ENCODE results near the gene GSTO2. TPM values are rescaled to one million over a fixed set of nuclear protein-coding genes. Genes with fewer than 3 reads are reported as not detected.

The GSTO2 gene
- total and polyA plus RNA-seq, 10 donors = 0.32 to 1.4 (median 0.91) TPM

GRCh38 chr10:104337985-104338735 is 69.2 kb downstream of the GSTO2 start, which contains the start of gene ITPRIP:
Gene ITPRIP, minus strand, starts transcription at chr10:104338465. Its CDS starts 22,414 bp downstream, at chr10:104316051.
- 0 to 1% (median 0%) methylated on average over 34 to 70 of the region's 70 CpGs for WGBS, 5 donors
- Histone ChIP-seq H3K36me3 (peaks cover 0 to 19% (median 0%) of the 10 kb centered on the region in 6 donors), H3K27ac (peak within 1 kb of the TSS; percentile 97 to 100 (median 98)), H3K4me3 (peak within 1 kb of the TSS; percentile 76 to 97 (median 94)), H3K9me3 (no peaks in the 10 kb centered on the region), H3K4me1 (peaks cover 28 to 71% (median 56%) of the 10 kb centered on the region in 6 donors), H3K27me3 (replicated peaks in 1 of 7) (no peaks in the 10 kb centered on the region)
- TF ChIP-seq POLR2A (IDR thresholded peaks at IDR 0.05) = peak in 2 of 3 donors; percentile 71 to 94
- TF ChIP-seq POLR2AphosphoS5 (IDR thresholded peaks at IDR 0.05) = peak; percentile 95 to 96 (median 95)
- peak in 2 of 11 experiments; percentile 20 to 22 for TF ChIP-seq CTCF (IDR thresholded peaks at IDR 0.05 in 8 of 11, conservative IDR thresholded peaks at IDR 0.05 in 3 of 11)
- intact Hi-C loops (cut with DNase I; ENCODE audit: low total_unique reads) = no loop called here
- peak; percentile 93 for DNase-seq

GRCh38 chr10:104339469-104340110 is 70.6 kb downstream of the GSTO2 start:
- H3K27me3 ChIP-seq (replicated peaks in 1 of 7) = no peaks in the 10 kb centered on the region
- H3K9me3 ChIP-seq = no peaks in the 10 kb centered on the region
- no peak for DNase-seq
- H3K4me1 ChIP-seq = peaks cover 21 to 58% (median 42%) of the 10 kb centered on the region in 6 donors
- H3K4me3 ChIP-seq = peak overlapping the region; percentile 76 to 97 (median 94)
- H3K27ac ChIP-seq = peak overlapping the region; percentile 97 to 100 (median 98)
- intact Hi-C loops (cut with DNase I; ENCODE audit: low total_unique reads) = no loop called here
- 22 to 33% (median 27%) methylated on average over 11 of the region's 11 CpGs for WGBS, 5 donors
- H3K36me3 ChIP-seq = peaks cover 0 to 4% (median 0%) of the 10 kb centered on the region in 6 donors
- TF ChIP-seq CTCF (IDR thresholded peaks at IDR 0.05 in 8 of 11, conservative IDR thresholded peaks at IDR 0.05 in 3 of 11) = no peak
- TF ChIP-seq POLR2A (IDR thresholded peaks at IDR 0.05) = no peak
- no peak for TF ChIP-seq POLR2AphosphoS5 (IDR thresholded peaks at IDR 0.05)

- no peak for DNase-seq
- TF ChIP-seq CTCF (IDR thresholded peaks at IDR 0.05 in 8 of 11, conservative IDR thresholded peaks at IDR 0.05 in 3 of 11) (no peak), POLR2AphosphoS5 (IDR thresholded peaks at IDR 0.05) (no peak)
- peaks cover 16 to 53% (median 37%) of the 10 kb centered on the region in 6 donors for H3K4me1 ChIP-seq
- no peak overlapping the region for H3K4me3 ChIP-seq
- no peaks in the 10 kb centered on the region for H3K9me3 ChIP-seq
- H3K27me3 ChIP-seq (replicated peaks in 1 of 7) = no peaks in the 10 kb centered on the region
- H3K36me3 ChIP-seq = no peaks in the 10 kb centered on the region
- 24 to 31% (median 26%) methylated on average over 4 of the region's 4 CpGs for WGBS, 5 donors
- intact Hi-C loops (cut with DNase I; ENCODE audit: low total_unique reads) = no loop called here
- peak overlapping the region in 7 of 8 donors; percentile 16 to 100 (median 98) for H3K27ac ChIP-seq
Observed at GRCh38 chr10:104340111-104340526, 71.1 kb downstream of the GSTO2 start.

GRCh38 chr10:104340641-104341040 is 71.7 kb downstream of the GSTO2 start:
- peaks cover 11 to 48% (median 32%) of the 10 kb centered on the region in 6 donors for H3K4me1 ChIP-seq
- H3K27ac ChIP-seq = peak overlapping the region in 5 of 8 donors; percentile 16 to 100 (median 98)
- no peaks in the 10 kb centered on the region for H3K27me3 ChIP-seq (replicated peaks in 1 of 7)
- intact Hi-C loops (cut with DNase I; ENCODE audit: low total_unique reads) = no loop called here
- TF ChIP-seq POLR2AphosphoS5 (IDR thresholded peaks at IDR 0.05) = no peak
- H3K4me3 ChIP-seq = no peak overlapping the region
- no peaks in the 10 kb centered on the region for H3K9me3 ChIP-seq
- WGBS, 5 donors = 67 to 78% (median 75%) methylated on average over 4 of the region's 4 CpGs
- H3K36me3 ChIP-seq = no peaks in the 10 kb centered on the region
- DNase-seq = no peak
